Tibial nerve (tissue), 3 donors: ENCODE data around the gene CFAP73.

ENCODE experiments used
- POLR2A ChIP-seq, 2 donors: fragments of 450-650 bp; IDR thresholded peaks; one replicate each; pipeline ENCODE4 v1.6.1; 2017; ENCODE audit warnings: antibody characterized with exemption in 2 of 2, mild to moderate bottlenecking in 2 of 2, moderate library complexity in 2 of 2
- TF ChIP-seq, protein P1 (sequence below), 5 experiments: fragments of 200-600 bp in 3 of 5; fragments of 450-650 bp in 2 of 5; sonication (generic) in 3 of 5; IDR thresholded peaks; one replicate each; pipeline ENCODE4 v1.5.1; 2016 to 2019; ENCODE audit warnings: antibody characterized with exemption in 5 of 5, mild to moderate bottlenecking in 3 of 5, moderate library complexity in 2 of 5

GRCh38 chr12:113143959-113144358 is 5.6 kb upstream of the CFAP73 start:
- TF ChIP-seq, protein P1, sequence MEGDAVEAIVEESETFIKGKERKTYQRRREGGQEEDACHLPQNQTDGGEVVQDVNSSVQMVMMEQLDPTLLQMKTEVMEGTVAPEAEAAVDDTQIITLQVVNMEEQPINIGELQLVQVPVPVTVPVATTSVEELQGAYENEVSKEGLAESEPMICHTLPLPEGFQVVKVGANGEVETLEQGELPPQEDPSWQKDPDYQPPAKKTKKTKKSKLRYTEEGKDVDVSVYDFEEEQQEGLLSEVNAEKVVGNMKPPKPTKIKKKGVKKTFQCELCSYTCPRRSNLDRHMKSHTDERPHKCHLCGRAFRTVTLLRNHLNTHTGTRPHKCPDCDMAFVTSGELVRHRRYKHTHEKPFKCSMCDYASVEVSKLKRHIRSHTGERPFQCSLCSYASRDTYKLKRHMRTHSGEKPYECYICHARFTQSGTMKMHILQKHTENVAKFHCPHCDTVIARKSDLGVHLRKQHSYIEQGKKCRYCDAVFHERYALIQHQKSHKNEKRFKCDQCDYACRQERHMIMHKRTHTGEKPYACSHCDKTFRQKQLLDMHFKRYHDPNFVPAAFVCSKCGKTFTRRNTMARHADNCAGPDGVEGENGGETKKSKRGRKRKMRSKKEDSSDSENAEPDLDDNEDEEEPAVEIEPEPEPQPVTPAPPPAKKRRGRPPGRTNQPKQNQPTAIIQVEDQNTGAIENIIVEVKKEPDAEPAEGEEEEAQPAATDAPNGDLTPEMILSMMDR (IDR thresholded peaks at IDR 0.05): no peak
- TF ChIP-seq POLR2A (IDR thresholded peaks at IDR 0.05): no peak
